Right lobe of liver (tissue), 4 donors: ENCODE results near the gene KIF25.

Experiments used
- CTCF ChIP-seq, 4 donors: fragments of 200-600 bp in 3 of 4; fragments of 450-650 bp in 1 of 4; IDR thresholded peaks; one replicate each; pipeline versions ENCODE4 v1.5.1 to v1.8.0; 2016 to 2022; ENCODE audit warnings: antibody characterized with exemption in 4 of 4, mild to moderate bottlenecking in 2 of 4
- POLR2A ChIP-seq: fragments of 450-650 bp; IDR thresholded peaks from one replicate; pipeline ENCODE4 v1.6.1; 2017; ENCODE audit warnings: antibody characterized with exemption, mild to moderate bottlenecking
- donor health status: DM: no; HTN: no; CAD: no.
- donor health status: DM: no; HTN: no; CAD: no.
- donor health status: DM: no; HTN: yes; CAD: no.

GRCh38 chr6:168092541-168092940, 95.1 kb downstream of the KIF25 start:
- TF ChIP-seq CTCF (IDR thresholded peaks at IDR 0.05) (no peak), POLR2A (no peak)
